HL-60 (cell line): ENCODE results near the gene CALML6.

Experiments
- DNase-seq, 2 experiments: peaks; one replicate each; pipeline ENCODE4 v3.0.0-alpha.2; 2010 to 2020; ENCODE audit warnings: low read depth in 1 of 2, low spot score in 1 of 2
- H3K27ac ChIP-seq: fragments of 250-450 bp; sonication (Bioruptor Pico); replicated peaks from 2 replicates; pipeline ENCODE4 v1.5.1; 2020; ENCODE audit warnings: mild to moderate bottlenecking, moderate library complexity
- H3K27me3 ChIP-seq: fragments of 250-450 bp; sonication (Bioruptor Pico); 2 replicates; pipeline ENCODE4 v1.5.1; 2021; ENCODE audit warnings: mild to moderate bottlenecking, moderate library complexity; ENCODE audit not compliant: insufficient read depth, poor library complexity, severe bottlenecking
- H3K4me3 ChIP-seq: replicated peaks from 2 replicates; pipeline ENCODE4 v1.5.1; 2011; ENCODE audit warnings: mild to moderate bottlenecking, control low read depth, low read length; ENCODE audit not compliant: insufficient read depth
- GABPA ChIP-seq: IDR thresholded peaks from 2 replicates; pipeline ENCODE4 v1.6.1; 2012; ENCODE audit warnings: low read depth
- POLR2AphosphoS5 ChIP-seq: IDR thresholded peaks from 2 replicates; pipeline ENCODE4 v1.6.1; 2012; ENCODE audit warnings: low read depth
- SPI1 ChIP-seq: IDR thresholded peaks from 2 replicates; pipeline ENCODE4 v1.6.1; 2012; ENCODE audit warnings: low read depth, mild to moderate bottlenecking, borderline replicate concordance
- TF ChIP-seq, protein P1 (sequence below): IDR thresholded peaks from 2 replicates; pipeline ENCODE4 v1.6.1; 2012; ENCODE audit warnings: low read depth; ENCODE audit not compliant: insufficient replicate concordance
- TF ChIP-seq, protein P2 (sequence below): IDR thresholded peaks from one replicate; pipeline ENCODE4 v1.5.1; 2011; ENCODE audit warnings: low read length, control low read depth, inconsistent platforms; ENCODE audit not compliant: insufficient read depth

The CALML6 gene

DNA sequence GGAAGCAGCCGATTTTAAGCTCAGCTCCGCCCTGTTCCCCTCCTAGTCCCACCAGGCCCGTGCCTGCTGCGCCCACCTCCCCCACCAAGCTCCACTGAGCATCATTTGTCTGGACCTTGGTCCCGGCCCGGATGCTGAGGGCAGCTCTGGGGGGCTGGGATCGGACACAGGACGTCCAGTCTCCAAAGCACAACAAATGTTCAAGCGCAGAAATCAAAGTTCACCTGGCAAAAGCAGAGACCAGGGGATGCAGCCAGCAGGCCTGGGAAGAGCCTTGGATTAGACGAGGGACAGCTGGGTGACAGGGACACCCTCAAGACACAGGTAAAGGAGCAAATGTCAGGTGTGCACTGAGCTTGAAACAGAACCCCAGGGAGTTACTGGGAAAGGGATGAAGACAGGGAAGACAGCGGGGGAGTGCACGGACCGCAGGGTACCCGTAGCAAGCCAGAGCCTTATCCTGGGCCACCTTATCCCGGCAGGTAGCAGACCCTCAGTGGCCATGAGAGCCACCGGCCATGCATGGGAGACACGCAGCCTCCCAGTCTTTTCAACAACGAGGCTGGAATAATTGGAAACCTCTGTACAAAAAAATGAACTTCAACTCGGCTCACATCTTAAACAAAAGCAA is 26.3 kb downstream of the CALML6 start:
- Histone ChIP-seq H3K4me3 (no peak overlapping the region), H3K27ac (no peak overlapping the region), H3K27me3 (peaks cover 17% of the 10 kb centered on the region)
- no peak for DNase-seq
- TF ChIP-seq GABPA (no peak), SPI1 (no peak), POLR2AphosphoS5 (no peak)
- TF ChIP-seq, protein P1, sequence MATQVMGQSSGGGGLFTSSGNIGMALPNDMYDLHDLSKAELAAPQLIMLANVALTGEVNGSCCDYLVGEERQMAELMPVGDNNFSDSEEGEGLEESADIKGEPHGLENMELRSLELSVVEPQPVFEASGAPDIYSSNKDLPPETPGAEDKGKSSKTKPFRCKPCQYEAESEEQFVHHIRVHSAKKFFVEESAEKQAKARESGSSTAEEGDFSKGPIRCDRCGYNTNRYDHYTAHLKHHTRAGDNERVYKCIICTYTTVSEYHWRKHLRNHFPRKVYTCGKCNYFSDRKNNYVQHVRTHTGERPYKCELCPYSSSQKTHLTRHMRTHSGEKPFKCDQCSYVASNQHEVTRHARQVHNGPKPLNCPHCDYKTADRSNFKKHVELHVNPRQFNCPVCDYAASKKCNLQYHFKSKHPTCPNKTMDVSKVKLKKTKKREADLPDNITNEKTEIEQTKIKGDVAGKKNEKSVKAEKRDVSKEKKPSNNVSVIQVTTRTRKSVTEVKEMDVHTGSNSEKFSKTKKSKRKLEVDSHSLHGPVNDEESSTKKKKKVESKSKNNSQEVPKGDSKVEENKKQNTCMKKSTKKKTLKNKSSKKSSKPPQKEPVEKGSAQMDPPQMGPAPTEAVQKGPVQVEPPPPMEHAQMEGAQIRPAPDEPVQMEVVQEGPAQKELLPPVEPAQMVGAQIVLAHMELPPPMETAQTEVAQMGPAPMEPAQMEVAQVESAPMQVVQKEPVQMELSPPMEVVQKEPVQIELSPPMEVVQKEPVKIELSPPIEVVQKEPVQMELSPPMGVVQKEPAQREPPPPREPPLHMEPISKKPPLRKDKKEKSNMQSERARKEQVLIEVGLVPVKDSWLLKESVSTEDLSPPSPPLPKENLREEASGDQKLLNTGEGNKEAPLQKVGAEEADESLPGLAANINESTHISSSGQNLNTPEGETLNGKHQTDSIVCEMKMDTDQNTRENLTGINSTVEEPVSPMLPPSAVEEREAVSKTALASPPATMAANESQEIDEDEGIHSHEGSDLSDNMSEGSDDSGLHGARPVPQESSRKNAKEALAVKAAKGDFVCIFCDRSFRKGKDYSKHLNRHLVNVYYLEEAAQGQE = no peak

DNA sequence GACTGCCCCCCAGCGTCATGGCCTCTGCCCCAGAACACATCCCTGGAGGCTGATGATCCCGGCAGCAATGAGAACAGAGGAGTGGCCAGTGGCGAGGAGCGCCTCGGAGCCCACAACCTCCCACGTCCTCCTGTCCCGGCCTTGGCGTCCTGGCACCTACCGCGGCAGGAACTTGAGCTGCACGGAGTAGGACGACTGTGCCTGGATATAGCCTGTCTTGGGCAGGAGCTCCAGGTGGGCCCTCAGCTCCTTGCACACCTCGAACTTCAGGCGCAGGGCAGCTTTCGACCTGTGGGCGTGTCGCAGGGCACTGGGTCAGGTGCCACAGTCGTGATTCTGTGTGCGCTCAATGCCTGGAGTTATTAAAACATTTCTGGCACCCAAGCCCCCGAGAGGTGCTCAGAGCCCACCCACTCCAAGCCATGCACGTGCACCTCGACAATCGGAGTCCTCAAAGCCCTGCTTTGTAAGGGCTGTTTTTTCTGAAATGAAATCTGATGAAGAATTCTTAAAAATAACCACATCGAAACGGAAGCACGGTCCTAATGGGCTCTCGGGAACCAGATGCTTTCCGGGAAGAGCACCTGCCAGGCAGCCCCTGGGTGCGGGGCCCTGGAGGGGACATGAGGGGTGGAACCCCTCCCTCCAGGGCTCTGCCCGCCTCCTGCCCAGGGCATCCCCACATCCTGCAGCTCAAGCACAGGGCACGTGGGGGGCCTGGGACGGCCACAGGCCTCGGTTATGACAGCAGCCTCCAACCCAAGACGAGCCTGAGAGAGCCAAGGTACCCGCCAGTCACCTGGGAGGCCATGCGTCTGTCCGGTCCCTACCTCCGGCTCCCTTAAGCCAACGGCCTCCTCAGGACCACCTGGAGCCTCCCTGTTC is 27.1 kb downstream of the CALML6 start:
- H3K27me3 ChIP-seq = peaks cover 17% of the 10 kb centered on the region
- no peak for DNase-seq
- H3K27ac ChIP-seq = no peak overlapping the region
- no peak overlapping the region for H3K4me3 ChIP-seq
- TF ChIP-seq POLR2AphosphoS5 (no peak), SPI1 (no peak), GABPA (no peak)
- TF ChIP-seq, protein P2, sequence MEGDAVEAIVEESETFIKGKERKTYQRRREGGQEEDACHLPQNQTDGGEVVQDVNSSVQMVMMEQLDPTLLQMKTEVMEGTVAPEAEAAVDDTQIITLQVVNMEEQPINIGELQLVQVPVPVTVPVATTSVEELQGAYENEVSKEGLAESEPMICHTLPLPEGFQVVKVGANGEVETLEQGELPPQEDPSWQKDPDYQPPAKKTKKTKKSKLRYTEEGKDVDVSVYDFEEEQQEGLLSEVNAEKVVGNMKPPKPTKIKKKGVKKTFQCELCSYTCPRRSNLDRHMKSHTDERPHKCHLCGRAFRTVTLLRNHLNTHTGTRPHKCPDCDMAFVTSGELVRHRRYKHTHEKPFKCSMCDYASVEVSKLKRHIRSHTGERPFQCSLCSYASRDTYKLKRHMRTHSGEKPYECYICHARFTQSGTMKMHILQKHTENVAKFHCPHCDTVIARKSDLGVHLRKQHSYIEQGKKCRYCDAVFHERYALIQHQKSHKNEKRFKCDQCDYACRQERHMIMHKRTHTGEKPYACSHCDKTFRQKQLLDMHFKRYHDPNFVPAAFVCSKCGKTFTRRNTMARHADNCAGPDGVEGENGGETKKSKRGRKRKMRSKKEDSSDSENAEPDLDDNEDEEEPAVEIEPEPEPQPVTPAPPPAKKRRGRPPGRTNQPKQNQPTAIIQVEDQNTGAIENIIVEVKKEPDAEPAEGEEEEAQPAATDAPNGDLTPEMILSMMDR = no peak
- TF ChIP-seq, protein P1 = no peak

DNA sequence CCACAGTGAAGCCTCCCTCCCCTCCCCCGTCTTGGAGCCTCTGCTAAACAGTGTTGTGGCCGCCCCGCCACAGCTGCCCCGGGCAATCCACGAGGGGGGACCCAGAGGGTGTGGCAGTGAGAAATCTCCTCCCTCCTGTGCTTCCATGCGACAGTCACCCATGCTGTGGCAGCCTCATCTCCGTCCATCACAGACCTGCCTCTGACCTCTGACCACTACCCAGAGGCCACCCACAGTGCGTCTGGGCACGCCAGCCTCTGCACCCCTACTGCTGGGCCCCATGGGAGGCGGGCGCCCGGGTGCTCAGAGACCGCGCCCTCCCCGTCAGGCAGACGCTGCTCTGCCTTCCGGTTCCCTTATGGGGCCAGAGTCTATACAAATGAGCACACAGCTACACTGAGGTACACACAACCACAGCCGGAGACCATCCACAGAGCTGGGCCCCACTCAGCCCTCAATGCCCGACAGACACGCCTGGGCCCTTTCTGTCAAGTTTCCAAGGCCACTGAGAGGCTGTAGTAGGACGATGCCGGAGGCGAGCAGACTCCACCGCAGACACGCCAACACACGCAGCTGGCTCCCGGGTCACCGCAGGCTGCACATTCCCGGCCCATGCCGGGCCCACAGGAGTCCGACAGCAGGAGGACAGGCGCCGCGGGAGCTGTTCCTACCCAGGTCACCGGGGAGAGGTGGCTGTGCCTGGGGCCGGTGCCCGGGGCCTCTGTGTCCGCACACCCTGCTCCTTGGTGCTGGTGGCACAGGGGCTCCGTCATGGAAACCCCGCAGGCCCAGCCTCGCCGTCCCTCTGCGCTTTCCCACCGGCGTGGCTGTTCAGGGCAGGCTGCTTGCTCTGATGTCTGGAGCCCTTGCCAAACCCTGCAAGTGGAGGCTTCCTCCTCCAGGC is 27.9 kb downstream of the CALML6 start:
- no peak for DNase-seq
- Histone ChIP-seq H3K27me3 (peaks cover 17% of the 10 kb centered on the region), H3K4me3 (no peak overlapping the region)

More for the DNA sequence above, 27.9 kb downstream of the CALML6 start:
- no peak overlapping the region for H3K27ac ChIP-seq
- TF ChIP-seq POLR2AphosphoS5 = no peak
- no peak for TF ChIP-seq SPI1
- TF ChIP-seq, protein P1 = no peak
- TF ChIP-seq GABPA = no peak
- TF ChIP-seq, protein P2 = no peak
